GM21447 (cell line): Measurements from ENCODE around the gene CHN2.

Experiments used
- ATAC-seq: cut with Tn5 transposase; IDR thresholded peaks from one replicate; pipeline ENCODE4 v1.9.1; 2021; ENCODE audit not compliant: unreplicated experiment

CHN2 gene

DNA sequence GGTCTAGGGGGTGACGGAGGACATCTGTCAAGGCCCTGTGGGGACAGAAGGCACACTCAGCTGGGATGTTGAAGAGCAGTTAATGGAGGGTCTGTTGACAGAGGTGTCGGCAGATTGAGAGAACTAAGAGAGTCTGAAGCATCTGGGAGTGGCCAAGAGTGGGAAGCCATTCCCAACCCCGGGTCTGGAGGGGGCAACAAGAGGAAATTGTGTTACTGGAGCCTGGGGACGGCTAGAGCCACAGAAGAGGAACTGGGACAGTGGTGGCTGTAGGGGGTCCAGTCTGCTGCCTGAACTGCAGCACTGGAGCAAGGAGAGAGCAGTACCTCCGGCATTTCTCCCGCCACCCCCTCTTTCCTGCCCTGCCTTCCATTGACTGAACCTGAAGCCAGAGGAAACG, 136.6 kb downstream of the CHN2 start:
- ATAC-seq: no peak

DNA sequence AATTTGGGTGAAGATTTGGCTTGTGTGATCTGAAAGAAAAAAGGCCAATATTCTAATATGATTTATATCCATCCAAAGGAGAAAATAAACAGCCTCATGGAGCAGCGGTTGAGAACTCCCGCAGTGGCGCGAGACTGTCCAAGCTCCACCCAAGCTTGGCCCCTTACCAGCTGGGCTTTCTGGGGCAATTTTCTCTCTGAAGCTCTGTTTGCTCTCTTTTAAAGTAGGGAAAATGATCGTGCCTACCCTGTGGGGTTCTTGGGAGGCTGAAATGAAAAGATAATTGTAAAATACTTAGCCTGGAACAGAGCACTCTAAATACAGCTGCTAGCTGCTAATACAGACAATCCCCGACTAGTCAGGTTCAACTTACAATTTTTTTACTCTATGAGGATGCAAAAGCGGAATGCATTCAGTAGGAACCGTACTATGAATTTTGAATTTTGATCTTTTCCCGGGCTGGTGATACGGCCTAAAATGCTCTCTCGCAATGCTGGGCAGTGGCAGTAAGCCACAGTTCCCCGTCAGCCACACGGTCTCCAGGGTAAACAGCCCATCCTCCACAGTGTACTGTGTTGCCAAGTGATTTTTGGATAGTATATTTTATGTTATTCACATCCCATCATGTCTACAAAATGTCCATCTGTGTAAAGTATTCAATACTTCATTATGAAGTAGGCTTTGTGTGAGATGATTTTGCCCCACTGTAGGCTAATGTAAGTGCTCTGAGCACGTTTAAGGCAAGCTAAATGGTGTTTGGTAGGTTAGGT, 137.7 kb downstream of the CHN2 start:
- ATAC-seq: no peak

DNA sequence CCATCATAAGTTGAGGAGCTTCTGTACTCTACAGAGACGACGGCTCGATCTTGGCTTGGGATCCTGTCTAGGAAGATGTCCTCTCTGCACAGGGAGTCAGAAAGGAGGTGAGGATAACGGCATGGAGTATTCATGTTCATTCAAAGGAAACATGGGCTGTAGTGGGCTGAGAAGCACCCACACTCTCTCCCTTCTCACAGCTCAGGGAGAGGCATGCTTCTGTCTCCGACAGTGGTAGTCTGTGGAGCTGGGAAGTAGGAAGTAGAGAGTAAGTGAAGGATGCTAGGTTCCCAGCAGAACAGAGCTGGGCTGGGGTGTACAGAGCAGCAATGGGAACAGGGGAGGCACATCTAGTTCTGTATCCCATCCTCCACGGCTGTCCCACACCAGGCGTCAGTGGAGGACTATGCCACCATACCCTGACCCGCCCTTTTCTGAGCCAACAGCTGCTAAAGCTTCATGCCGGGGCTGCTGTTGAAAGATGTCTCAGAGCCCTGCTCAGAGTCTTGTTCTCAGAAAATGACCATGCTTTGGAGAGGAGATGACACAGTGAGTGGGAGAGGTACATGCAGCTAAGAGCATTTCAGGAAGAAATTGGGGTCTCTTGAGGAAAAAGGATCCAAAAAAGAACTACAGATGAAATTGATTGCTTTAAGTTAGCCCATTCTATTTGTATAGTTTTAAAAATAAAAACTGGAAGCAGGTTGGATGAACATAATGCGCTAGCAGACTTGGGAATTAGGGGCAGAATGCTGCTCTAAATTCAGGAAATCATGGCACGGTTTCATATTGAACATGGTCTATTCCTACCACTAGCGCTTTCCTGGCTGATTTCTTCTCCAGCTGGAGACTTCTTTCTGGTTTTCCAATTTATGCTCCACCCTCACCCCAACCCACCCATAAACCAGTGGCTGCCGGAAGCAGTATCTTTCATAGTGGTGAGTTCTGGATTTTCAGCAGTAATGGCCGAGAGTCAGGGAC, 138.6 kb downstream of the CHN2 start:
- ATAC-seq: no peak

DNA sequence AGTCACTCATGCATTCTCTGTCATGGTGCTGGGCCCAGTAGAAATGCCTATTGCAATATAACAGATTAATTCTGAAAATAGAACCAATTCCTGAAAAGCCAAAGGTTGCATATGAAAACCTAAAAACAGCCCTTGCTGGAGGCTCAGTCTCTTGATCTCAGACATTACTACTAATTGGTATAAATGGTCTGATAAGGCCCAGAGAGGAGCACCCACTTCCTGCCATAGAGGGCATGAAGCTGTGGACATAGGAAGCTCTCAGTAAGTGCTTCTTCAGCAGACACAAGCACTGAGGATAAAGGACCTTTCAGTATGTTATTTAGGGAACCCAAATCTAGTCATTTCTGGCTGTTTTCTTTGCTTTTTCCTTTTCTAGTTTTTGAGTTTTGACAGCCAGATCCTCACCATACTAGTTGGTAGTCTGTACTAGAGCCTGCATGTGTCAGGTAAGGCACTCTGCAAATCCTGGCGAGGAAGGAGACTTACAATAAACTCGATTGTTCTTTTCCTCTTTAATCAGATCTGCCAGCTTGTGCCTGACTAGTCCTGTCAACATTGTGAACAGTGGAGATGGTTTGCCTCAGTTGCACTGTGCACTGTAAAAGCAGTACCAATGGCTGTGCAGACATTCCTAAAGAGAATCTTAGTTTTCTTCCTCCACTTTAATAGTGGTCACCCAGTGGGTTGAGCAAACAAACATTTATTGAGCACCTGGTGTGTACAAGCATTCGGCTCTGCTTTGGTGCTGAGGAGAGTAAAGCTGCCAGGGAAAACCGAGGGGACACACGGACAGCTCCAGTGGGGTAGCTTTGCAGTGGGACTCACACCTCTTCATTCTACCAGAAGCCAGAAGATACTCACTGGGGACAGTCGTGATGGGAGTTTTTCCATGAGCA, 140.9 kb downstream of the CHN2 start:
- no peak for ATAC-seq

DNA sequence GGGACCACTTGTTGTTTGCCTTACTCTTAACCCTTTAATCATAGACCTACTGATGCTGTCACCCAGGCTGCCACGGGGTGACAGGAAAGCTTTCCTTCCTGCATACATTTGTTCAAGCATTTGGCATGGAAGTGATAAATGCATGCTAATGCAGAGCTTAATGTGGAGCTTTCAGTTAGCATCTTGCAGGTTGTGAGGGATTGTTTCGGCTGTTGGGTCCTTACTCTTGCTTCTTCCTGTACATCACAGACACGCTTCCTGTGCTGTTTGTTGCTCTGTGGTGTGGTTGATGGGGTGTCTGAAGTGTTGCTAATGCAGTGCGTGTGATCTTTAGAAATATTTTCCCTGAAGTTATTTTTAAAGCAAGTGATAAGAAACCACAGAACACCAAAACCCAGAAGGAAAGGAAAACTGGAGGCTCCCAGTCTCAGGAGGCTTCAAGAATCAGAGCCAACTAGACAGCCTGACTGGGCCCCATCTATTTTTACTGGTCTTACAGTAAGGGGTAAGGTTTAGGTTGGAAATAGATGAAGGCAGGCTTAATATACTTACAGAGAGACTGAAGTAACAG, 143.1 kb downstream of the CHN2 start:
- ATAC-seq: no peak

DNA sequence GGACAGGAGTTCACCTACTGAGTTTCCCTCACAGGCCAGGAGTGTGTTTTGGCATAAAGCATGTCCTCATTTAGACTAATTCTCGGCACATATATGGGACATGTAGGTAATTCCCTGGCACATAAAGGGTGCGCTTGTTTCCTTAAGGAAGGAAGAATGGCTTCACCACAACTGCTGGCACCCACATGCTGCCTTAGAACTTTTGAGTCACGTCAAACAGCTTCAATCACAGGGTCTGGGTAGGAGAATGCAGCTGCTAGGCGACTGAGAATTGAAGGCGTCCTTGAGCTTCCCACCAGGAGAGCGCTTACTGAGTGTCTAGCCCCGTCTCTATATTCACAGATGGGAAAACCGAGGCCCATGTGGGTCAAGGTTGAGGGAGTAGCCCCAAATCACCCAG, 146.1 kb downstream of the CHN2 start:
- ATAC-seq: no peak

DNA sequence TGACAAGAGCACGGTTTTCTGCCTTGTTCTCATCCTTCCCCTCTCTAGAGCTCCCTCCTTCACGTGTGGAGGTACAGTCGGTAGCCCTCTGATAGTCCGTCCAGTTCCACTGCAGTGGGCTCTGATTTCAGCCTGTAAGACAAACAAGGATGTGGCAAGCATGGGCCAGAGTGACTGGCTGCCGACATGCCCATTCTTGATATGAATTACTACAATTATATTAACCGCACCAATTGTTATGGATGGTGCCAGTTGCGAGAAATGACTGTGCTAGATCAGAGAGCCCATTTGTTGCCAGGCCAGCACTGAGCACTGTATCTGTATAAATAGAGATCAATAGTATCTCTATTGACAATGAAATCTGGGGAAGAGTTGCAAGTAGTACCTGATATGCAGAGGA, 146.6 kb downstream of the CHN2 start:
- ATAC-seq: no peak

DNA sequence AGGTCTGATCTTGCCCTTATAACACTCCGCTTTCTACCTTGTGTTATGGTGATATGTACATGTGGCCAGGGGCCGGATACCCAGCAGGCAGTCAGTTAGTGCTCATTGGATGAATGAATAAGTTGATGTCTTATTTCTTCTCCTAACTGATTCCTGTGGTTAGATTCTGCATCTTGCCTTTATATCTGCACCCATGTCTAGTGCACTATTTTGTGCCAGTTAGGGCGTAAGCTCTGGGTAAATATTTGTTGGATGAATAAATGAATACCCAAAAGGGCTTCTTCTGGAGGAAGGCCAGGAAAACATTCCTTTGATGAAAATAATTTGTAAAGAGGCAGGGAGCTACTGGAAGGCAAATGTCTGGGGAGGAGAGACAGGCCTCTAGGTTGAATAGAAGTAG, 148.2 kb downstream of the CHN2 start:
- no peak for ATAC-seq

DNA sequence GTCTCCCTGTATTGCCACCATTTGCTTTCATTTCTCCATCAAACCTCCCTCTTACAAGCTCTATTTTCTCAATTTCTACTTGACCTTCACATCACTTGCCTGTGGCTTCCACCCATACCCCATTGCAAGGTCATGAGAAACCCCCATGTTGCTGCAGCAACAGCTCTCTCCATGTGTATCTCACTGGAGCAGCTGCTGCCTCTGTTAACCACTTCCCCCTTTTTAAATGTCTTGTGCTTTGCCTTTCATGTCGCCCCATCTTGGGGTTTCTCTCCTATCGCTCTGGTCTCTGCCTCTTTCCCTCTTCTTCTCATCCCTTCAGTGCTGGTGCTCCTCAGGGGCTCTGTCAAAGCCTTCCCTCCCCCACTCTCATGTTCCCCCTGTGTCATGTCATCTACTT, 148.8 kb downstream of the CHN2 start:
- no peak for ATAC-seq

DNA sequence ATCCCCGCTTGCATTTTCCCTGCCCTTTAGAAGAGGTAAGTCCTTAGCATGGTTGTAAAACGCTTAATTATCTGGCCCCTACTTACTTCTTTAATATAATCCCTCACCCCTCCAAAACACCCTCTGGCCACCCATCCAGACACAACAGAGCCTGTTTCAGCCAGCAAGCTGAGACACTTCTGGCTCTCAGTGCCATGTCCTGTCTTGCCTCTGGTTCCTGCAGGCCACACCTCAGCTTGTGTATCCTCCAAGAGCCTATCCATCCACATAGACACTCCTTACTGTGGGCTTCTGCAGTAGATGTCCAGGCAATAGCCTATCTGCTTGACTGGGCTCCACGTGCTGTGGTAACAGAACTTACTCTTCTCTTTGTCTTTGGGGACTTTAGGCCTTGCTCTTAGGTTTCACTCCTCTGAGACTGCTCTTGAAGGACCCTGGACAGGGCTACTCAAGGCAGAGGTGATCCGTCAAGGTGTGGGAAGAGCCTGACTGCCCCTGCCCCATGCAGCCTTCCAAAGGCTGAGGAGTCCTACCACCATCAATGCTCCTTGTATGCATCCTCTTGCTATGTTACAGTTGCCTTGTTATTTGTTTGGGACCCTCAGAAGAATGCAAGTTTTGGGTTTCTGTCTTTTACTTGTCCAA, 149.9 kb downstream of the CHN2 start:
- no peak for ATAC-seq

DNA sequence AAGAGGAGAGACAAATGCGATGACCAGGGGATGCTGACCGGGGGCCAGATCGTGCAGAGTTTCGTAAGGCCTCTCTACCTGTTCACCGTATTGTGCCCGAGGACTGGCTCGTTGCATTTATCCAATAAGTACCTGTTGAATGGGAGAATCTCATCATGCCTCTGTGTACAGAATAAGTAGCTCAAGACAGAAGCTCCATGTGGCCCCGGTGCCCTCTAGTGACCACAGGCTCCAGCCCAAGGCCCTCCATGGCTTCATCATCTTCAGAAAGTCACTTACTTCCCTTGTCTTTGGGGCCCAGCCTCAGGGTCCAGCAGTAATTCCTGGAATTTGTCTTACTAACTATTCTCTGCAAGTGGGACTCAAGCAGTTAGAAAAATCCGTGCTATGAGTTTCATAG, 151.0 kb downstream of the CHN2 start:
- ATAC-seq: no peak

DNA sequence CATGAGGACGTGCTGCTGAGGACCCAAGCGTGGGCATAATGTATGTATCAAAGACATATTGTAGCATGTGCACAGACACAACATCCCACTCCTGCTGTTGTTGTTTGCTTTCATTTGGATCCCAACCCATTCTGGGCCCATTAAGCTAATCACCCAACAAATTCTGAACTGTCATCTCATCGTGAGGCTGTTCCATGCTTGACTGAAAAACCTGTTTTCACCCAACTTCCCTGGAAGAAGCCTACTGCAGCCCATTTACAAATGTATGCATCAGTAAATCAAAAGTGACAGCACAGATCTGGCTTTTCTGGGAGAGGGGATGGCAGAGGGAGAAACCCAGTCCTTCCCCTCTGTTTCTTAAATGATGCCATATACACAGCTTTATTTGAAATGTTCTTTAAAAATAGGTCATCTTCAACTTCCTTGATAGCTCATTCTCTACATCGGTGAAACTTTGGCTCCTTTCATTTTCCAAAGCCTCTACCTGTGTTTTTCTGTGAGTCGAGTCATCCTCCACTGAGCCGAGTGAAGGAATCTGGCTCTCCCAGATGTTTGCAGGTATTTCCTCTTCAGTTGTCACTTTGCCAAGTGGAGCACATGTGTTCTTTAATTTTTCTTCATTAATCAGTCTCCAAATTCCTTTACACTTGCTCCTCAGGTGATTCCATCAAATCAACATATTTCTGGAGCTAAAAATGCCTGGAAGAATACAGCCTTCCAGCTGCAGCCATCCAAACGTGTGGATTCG, 151.8 kb downstream of the CHN2 start:
- no peak for ATAC-seq

DNA sequence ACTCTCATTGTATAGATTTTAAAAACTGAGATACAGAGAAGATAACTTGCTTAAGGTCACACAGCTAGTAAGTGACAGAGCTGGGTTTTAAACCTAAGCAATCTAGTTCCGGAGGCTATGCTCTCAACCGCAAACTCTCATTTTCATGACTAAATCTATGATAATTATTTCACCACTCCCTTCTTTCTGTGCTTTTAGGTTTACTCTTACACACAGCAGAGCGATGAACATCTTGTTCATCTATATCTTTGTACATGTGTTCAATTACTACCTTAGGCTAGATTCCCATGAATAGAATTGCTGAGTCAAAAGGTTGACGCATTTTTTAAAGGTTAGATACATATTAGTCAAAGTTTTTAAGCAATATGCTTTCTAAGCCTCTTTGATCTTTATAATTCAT, 154.8 kb downstream of the CHN2 start:
- ATAC-seq: no peak

DNA sequence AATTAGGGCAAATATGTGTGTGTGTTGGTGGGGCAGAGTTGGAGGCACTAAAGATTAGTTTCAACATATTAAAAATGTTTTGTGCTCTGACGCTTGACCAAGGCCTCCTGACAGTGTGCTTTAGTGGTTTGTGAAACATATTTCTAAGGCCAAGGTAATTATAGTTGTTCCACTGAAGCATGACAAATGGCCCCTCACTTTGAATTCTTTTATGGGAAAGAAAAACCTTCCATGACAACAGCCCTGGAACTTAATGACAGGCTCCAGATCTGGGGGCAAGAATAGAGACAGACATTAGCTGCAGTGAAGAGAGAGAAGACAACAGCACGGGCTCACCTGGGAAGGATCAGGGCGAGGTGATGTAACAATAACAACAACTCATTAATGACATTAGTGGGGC, 155.8 kb downstream of the CHN2 start:
- ATAC-seq: no peak

DNA sequence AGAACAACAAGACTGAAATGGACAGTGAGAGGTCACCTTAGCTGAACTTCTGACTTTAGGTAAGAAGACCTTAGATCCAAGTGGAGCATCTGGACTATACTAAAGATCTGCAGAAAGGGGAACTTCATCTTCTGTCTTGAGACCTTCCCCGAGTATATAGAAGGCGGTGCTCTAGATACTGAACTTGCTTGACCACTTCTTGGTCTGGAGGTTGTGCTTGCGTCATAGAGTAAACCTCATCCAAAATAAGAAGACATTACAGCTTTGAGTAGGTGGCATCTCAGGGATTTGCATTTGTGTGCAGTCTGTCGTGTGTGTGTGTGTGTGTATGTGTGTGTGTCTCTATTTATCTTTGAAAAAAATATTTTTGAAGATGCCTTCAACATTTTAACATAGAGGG, 157.5 kb downstream of the CHN2 start:
- ATAC-seq: no peak

DNA sequence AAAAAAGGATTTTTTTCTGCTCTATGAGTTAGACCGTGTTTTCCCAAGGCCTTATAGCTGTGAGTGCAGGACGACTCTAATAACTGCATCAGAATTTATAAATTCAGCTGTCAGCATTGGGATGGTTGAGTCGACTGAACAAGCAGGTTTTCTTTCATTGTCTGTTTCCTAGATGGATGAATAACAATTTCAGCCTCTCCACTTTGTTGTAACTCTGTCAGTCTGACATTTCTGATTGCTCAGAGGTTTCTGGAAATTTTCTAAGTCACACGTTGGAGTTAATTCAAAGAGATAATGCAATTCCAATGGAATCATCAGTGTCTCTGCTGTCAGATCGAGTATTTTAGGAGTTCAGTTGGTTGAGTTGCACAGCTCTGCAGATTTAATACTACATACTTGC, 159.2 kb downstream of the CHN2 start:
- ATAC-seq: no peak

DNA sequence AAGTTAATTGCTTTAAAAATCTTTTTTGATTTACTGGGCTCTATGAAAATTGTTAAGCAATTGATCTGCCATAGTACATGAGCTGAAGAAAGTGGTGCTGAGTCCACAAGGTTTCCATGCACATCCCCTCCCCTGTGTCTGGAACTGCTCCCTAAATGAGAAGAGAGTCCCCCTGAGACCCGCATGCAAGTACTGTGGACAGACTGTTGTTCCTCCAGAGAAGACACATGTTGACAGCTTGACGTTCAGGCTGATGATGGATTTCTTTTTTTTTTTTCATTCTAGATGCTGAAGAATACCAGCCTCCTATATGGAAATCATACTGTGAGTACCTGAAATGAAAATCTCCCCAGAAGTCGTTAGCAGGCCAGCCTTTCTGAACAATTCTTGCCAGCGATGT, 159.8 kb downstream of the CHN2 start:
- no peak for ATAC-seq

DNA sequence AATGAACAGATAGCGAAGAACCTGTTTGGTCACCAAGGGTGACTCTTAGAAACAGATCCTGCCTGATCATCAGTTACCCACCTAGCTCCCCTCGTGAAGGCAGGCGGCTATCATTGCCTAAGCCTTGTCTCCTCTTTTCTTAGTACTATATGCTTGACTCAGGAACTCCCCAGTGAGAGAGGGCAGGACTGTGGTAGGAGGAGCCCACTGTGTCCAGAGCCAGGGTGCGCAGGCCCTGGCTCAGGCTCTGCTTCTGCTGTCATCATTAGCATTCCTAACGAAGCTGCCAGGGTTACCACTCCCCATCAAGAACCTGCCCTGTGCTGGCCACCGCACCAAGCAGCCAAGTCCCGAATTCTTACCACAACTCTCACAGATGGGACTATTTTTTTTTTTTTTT, 160.8 kb downstream of the CHN2 start:
- ATAC-seq: no peak

DNA sequence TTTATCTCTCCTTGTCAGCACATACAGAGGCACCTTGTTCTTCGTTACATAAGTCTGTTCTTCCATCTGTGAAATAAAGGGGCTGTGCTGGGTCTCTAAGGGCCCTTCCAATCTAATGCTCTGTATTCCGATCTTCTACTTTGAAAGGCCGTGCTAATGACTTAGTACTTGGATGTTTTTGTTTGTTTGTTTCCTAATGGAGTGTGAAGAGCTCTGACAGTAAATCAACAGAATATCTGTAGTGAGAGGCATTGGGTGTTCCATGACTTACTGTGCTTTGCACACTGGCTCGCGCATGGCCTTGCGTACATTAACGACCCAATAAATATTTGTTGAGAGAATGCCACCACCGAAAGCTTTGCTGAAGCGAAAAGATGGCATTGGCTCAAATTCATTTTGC, 162.1 kb downstream of the CHN2 start:
- ATAC-seq: no peak
